Right cardiac atrium (tissue), 5 donors: ENCODE results near the gene PSMG3. TPM values are rescaled to one million over a fixed set of nuclear protein-coding genes. Genes with fewer than 3 reads are reported as not detected.
"Not testable (repeated sequence)": the region's sequence is repeated elsewhere in the genome, so short reads cannot be mapped to it uniquely, and the experiment has no call there.

Experiments
- ATAC-seq, 2 donors: fragments of 200-7000 bp; cut with Tn5 transposase; one replicate each; pipeline versions ENCODE4 v1.8.0 to v1.9.1; 2020; ENCODE audit warnings: moderate library complexity in 2 of 2, mild to moderate bottlenecking in 1 of 2
- DNase-seq, 3 donors: peaks; one replicate each; pipeline ENCODE4 v3.0.0-alpha.2; 2020
- H3K27ac ChIP-seq: one replicate; pipeline ENCODE4 v1.5.1; 2013; ENCODE audit warnings: mild to moderate bottlenecking, low read length, control low read depth, moderate library complexity
- H3K27me3 ChIP-seq: one replicate; pipeline ENCODE4 v1.6.1; 2013; ENCODE audit not compliant: control insufficient read depth, insufficient read depth
- H3K4me1 ChIP-seq: one replicate; pipeline ENCODE4 v1.6.1; 2013; ENCODE audit warnings: low read length; ENCODE audit not compliant: control insufficient read depth, insufficient read depth
- H3K4me3 ChIP-seq: one replicate; pipeline ENCODE4 v1.5.1; 2013; ENCODE audit warnings: low read length, control low read depth
- H3K9me3 ChIP-seq: one replicate; pipeline ENCODE4 v1.6.1; 2013; ENCODE audit warnings: low read length; ENCODE audit not compliant: control insufficient read depth
- WGBS: extraction: QIAGEN DNeasy Blood & Tissue Kit; methylation state at CpG from one replicate; pipeline ENCODE4 v1.1.7; 2013; 5-methylcytosine and 5-hydroxymethylcytosine counted together
- intact Hi-C, 4 donors: fragments of 100-400 bp; cut with DNase I; formaldehyde crosslinking; loops; one replicate each; pipeline versions ENCODE4 v1.11.0 to v1.14.0; 2022 to 2023
- polyA plus RNA-seq: library from polyadenylated mRNA; stranded (reverse); fragments of 200-250 nt; gene quantifications from one replicate; pipeline ENCODE4 v1.2.3, GENCODE V29; 2013
- total RNA-seq, 4 donors: library from RNA; stranded (reverse); fragmentation: NEBNext Ultra II Directional; extraction: Animal tissue kit (Norgen Biotek cat#: 25700); gene quantifications; one replicate each; pipeline ENCODE4 v1.2.1, GENCODE V29; 2021
- donor health status: healthy with polysubstance abuse.
- donor health status: DM: no; HTN: yes; CAD: no.
- donor health status: DM: no; HTN: no; CAD: no.
- donor health status: DM: no; HTN: yes; CAD: no; lungs with severe emphysema.
- donor health status: DM: yes; HTN: yes; CAD: no.

PSMG3 gene
- total and polyA plus RNA-seq, 5 donors, result 11.6 to 27.6 (median 14.3) TPM

- no peaks in the 10 kb centered on the region for H3K27me3 ChIP-seq
- no peak for DNase-seq
- intact Hi-C loops, result loop anchor here in 1 of 4 donors (10.0 kb wide), 1 partner anchor 617 kb away; no protein-coding TSS in a partner anchor
- 87% methylated on average over 12 of the region's 12 CpGs for WGBS
- no peak overlapping the region for H3K27ac ChIP-seq
- H3K4me1 ChIP-seq, result no peaks in the 10 kb centered on the region
- H3K9me3 ChIP-seq, result no peaks in the 10 kb centered on the region
- no peak overlapping the region for H3K4me3 ChIP-seq
- ATAC-seq, result no peak
Measured at GRCh38 chr7:1587738-1588137, 17.9 kb upstream of the PSMG3 start.

GRCh38 chr7:1586827-1587705, 17.2 kb upstream of the PSMG3 start:
- DNase-seq (peak in 1 of 3 donors; percentile 47), ATAC-seq (peak in 1 of 2 donors; percentile 16)
- 58% methylated on average over 42 of the region's 42 CpGs for WGBS
- H3K4me1 ChIP-seq, result no peaks in the 10 kb centered on the region
- no peak overlapping the region for H3K27ac ChIP-seq
- intact Hi-C loops, result loop anchor here in 1 of 4 donors (10.0 kb wide), 1 partner anchor 618 kb away; no protein-coding TSS in a partner anchor
- H3K9me3 ChIP-seq, result no peaks in the 10 kb centered on the region
- H3K27me3 ChIP-seq, result no peaks in the 10 kb centered on the region
- no peak overlapping the region for H3K4me3 ChIP-seq

DNA sequence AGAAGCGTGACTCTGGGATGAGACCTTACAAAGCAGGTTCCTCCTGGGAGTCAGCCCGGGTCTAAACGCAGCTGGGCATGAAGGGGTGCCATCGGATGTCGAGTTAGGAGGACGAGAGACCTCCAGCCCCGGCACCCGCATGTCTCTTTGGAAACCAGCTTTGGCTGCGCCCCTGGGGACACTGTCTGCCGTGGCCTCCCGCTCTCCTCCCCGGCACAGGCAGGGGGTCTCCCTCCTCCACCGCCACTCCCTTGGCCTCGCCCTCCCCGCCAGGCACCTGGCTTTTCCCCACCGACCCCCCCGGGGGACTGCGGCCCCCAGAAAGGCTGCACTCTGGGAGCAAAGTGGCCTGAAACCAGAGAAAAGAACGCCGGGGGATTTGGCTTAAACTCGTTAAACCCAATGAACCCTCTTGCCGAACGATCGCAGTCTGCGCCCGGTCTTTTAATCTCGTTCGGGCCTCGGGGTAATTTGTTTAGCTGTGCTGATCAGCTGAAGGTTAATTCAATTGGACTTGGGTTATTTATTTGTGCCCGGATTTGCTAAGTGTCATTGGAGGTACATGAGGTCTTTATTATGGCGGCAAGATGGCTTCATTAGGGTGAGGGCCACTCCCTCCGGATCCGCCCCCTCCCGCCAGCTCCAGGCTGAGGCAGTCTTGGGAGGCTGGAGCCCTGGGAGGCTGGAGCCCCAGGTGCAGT, 16.4 kb upstream of the PSMG3 start:
- intact Hi-C loops, result loop anchor here in 1 of 4 donors (10.0 kb wide), 1 partner anchor 619 kb away; no protein-coding TSS in a partner anchor
- DNase-seq (peak in 1 of 3 donors; percentile 51), ATAC-seq (no peak)
- H3K27ac ChIP-seq, result no peak overlapping the region
- WGBS, result 85% methylated on average over 34 of the region's 34 CpGs
- H3K27me3 ChIP-seq, result no peaks in the 10 kb centered on the region
- H3K4me3 ChIP-seq, result no peak overlapping the region
- H3K9me3 ChIP-seq, result no peaks in the 10 kb centered on the region
- H3K4me1 ChIP-seq, result no peaks in the 10 kb centered on the region

- H3K27ac ChIP-seq, result no peak overlapping the region
- H3K9me3 ChIP-seq, result no peaks in the 10 kb centered on the region
- intact Hi-C loops, result loop anchor here in 1 of 4 donors (10.0 kb wide), 1 partner anchor 619 kb away; no protein-coding TSS in a partner anchor
- 89% methylated on average over 37 of the region's 37 CpGs for WGBS
- ATAC-seq, result no peak
- H3K27me3 ChIP-seq, result no peaks in the 10 kb centered on the region
- H3K4me1 ChIP-seq, result no peaks in the 10 kb centered on the region
- peak in 1 of 3 donors; percentile 35 for DNase-seq
- H3K4me3 ChIP-seq, result no peak overlapping the region
Measured at GRCh38 chr7:1585142-1585981, 15.5 kb upstream of the PSMG3 start.

- no peak for ATAC-seq
- intact Hi-C loops, result loop anchor here in 1 of 4 donors (10.0 kb wide), 1 partner anchor 620 kb away; no protein-coding TSS in a partner anchor
- WGBS, result 88% methylated on average over 18 of the region's 18 CpGs
Measured at GRCh38 chr7:1584700-1585099, 14.9 kb upstream of the PSMG3 start.

GRCh38 chr7:1583241-1583930, 13.6 kb upstream of the PSMG3 start:
- H3K4me3 ChIP-seq, H3K27me3 ChIP-seq, H3K27ac ChIP-seq, H3K4me1 ChIP-seq, H3K9me3 ChIP-seq, ATAC-seq: not testable (repeated sequence)
- 86% methylated on average over 19 of the region's 19 CpGs for WGBS
- DNase-seq, result peak in 2 of 3 donors; percentile 20
- intact Hi-C loops, result loop anchor here in 1 of 4 donors (10.0 kb wide), 1 partner anchor 621 kb away; no protein-coding TSS in a partner anchor

More at GRCh38 chr7:1584700-1585099, 14.9 kb upstream of the PSMG3 start:
- Histone ChIP-seq H3K4me3 (no peak overlapping the region), H3K27ac (no peak overlapping the region), H3K27me3 (no peaks in the 10 kb centered on the region), H3K9me3 (no peaks in the 10 kb centered on the region), H3K4me1 (no peaks in the 10 kb centered on the region)
- peak in 2 of 3 donors; percentile 27 to 38 for DNase-seq

DNA sequence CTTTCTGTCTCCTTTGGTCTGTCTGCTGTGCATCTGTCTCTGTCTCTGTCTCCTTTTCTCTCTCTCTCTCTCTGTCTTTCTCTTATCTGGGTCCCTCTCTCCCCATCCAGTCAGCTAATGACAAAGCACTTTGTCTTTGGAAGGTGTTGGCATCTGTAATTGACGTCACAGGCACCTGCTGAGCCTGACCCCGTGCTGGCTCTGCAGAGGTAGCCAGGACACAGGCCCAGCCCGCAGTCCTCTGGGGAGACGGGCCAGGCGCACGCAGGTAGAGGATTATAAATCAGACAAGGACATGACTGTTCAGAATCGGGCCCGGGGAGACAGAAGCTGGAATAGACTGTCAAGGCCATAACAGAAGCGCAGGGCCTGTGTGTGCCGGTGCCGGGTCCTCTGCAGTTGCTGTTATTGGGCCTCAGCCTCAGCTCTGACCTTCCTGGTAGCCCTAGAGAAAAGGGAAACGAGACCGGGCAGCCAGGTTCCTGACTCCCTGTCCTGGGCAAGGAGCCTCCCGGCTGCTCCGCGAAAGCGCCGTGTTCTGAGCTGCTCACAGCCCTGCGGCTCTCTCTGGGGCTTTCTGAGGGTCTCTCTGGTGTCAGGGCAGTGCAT, 10.7 kb upstream of the PSMG3 start:
- no peaks in the 10 kb centered on the region for H3K4me1 ChIP-seq
- intact Hi-C loops, result loop anchor here in 1 of 4 donors (10.0 kb wide), 1 partner anchor 624 kb away; no protein-coding TSS in a partner anchor
- peak in 1 of 3 donors; percentile 47 for DNase-seq
- H3K4me3 ChIP-seq, result no peak overlapping the region
- H3K9me3 ChIP-seq, result no peaks in the 10 kb centered on the region
- no peaks in the 10 kb centered on the region for H3K27me3 ChIP-seq
- WGBS, result 79% methylated on average over 19 of the region's 19 CpGs
- no peak overlapping the region for H3K27ac ChIP-seq
- ATAC-seq, result peak in 1 of 2 donors; percentile 71

GRCh38 chr7:1579481-1580421, 9.9 kb upstream of the PSMG3 start:
- 29% methylated on average over 14 of the region's 14 CpGs for WGBS
- no peaks in the 10 kb centered on the region for H3K27me3 ChIP-seq
- H3K4me3 ChIP-seq, result no peak overlapping the region
- DNase-seq, result peak; percentile 78 to 90 (median 90)
- intact Hi-C loops, result loop anchor here in 3 of 4 donors (10.0 kb wide), 3 partner anchors 625 to 775 kb away; partner anchors contain the start of gene EIF3B (in 1 of the 3)
- no peak overlapping the region for H3K27ac ChIP-seq
- H3K4me1 ChIP-seq, result no peaks in the 10 kb centered on the region
- peak; percentile 91 to 92 for ATAC-seq
- no peaks in the 10 kb centered on the region for H3K9me3 ChIP-seq

DNA sequence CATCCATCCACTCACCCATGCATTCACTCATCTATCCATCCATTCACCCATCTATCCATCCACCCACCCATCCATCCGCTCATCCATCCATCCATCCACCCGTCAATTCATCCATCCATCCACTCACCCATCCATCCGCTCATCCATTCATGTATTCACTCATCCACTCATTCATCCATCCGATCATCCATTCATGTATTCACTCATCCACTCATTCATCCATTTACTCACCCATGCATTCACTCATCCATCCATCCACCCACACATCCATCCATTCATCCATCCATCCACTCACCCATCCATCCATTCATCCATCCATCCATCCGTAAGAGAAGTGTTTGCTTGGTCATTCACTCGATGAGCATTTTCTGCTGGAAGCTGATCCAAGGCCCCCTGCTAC, 8.7 kb upstream of the PSMG3 start:
- no peak overlapping the region for H3K27ac ChIP-seq
- peak in 1 of 3 donors; percentile 2 for DNase-seq

More for the DNA sequence above, 8.7 kb upstream of the PSMG3 start:
- Histone ChIP-seq H3K4me3 (no peak overlapping the region), H3K4me1 (no peaks in the 10 kb centered on the region), H3K27me3 (no peaks in the 10 kb centered on the region), H3K9me3 (no peaks in the 10 kb centered on the region)
- WGBS, result 92% methylated on average over 6 of the region's 6 CpGs
- intact Hi-C loops, result loop anchor here in 2 of 4 donors (10.0 kb wide), 3 partner anchors 626 to 776 kb away; partner anchors contain the start of gene EIF3B (in 1 of the 2)
- no peak for ATAC-seq
